ENCODE measurements around the gene VN1R5. TPM values are rescaled to one million over a fixed set of nuclear protein-coding genes. Genes with fewer than 3 reads are reported as not detected.

Gene VN1R5
- total RNA-seq, 1 experiment from 2014 or later, result not detected

GRCh38 chr1:247273013-247273412, 17.1 kb downstream of the VN1R5 start:
- no peak overlapping the region for H2AFZ ChIP-seq (ENCODE audit: low read length)
- no peak overlapping the region for H2AK5ac ChIP-seq (ENCODE audit: insufficient read length, low read length)

More at GRCh38 chr1:247273013-247273412, 17.1 kb downstream of the VN1R5 start:
- no peak overlapping the region for H3K27ac ChIP-seq (ENCODE audit: insufficient read length, low read depth, low read length)
- H4K5ac ChIP-seq (ENCODE audit: insufficient read length, low read depth, low read length), result no peak overlapping the region
- H3K56ac ChIP-seq (ENCODE audit: insufficient read length, low read depth, low read length), result no peak overlapping the region
- WGBS (ENCODE audit: extremely low coverage, insufficient read length, low lambda C conversion rate), result no CpG with 5 or more reads among the region's 1 CpG
- H3K27me3 Mint-ChIP-seq (ENCODE audit: low read depth), result no peaks in the 10 kb centered on the region; the same call in 1 of the 2 replicates
- DNase-seq, result no peak
- no peak overlapping the region for H2BK12ac ChIP-seq (ENCODE audit: insufficient read length, low read depth, low read length)
- H4K20me1 ChIP-seq (ENCODE audit: control insufficient read depth, insufficient read depth, insufficient read length), result no peaks in the 10 kb centered on the region
- TF ChIP-seq CTCF (conservative IDR thresholded peaks at IDR 0.05), result no peak
- H3K79me1 ChIP-seq (ENCODE audit: insufficient read depth, low read depth, low read length, poor library complexity, severe bottlenecking), result no peaks in the 10 kb centered on the region
- no peak overlapping the region for H4K91ac ChIP-seq (ENCODE audit: insufficient read length, low read depth, low read length)
- H3K23me2 ChIP-seq (ENCODE audit: insufficient read length, low read depth, low read length, poor library complexity, severe bottlenecking), result no peaks in the 10 kb centered on the region
- no peak overlapping the region for H2BK15ac ChIP-seq (ENCODE audit: low read depth, low read length)
- H3K4ac ChIP-seq (ENCODE audit: low read depth, low read length), result no peak overlapping the region
- no peak overlapping the region for H3T11ph ChIP-seq (ENCODE audit: low read length)
- no peak overlapping the region for H4K8ac ChIP-seq (replicated peaks; ENCODE audit: insufficient read length, low read depth, low read length)
- H3K4me1 ChIP-seq (ENCODE audit: insufficient read depth, low read length), result no peaks in the 10 kb centered on the region; the same call in 1 of the 2 replicates
- no peak overlapping the region for H3K18ac ChIP-seq (ENCODE audit: insufficient read length, low read depth, low read length)
- no peak overlapping the region for H3K23ac ChIP-seq (ENCODE audit: insufficient read length, low read depth, low read length)
- H3K9ac ChIP-seq (ENCODE audit: extremely low read depth, insufficient read length, low read length), result no peak overlapping the region
- no peak overlapping the region; the same call in 1 of the 2 replicates for H3K14ac ChIP-seq (ENCODE audit: insufficient read depth, low read length)
- H3K4me1 Mint-ChIP-seq, result peaks cover 4% of the 10 kb centered on the region in 2 experiments; a peak in 2 of 4 replicates
- peaks cover 8 to 16% (median 11%) of the 10 kb centered on the region in 3 experiments for H3K36me3 Mint-ChIP-seq (ENCODE audit: insufficient read depth in 1 of 3, low read depth in 3 of 3)
- no peak overlapping the region for H2BK5ac ChIP-seq (ENCODE audit: insufficient read length, low read length)
- peaks cover 22 to 25% of the 10 kb centered on the region in 2 experiments for H3K9me3 Mint-ChIP-seq
- no peak overlapping the region for H2BK20ac ChIP-seq (ENCODE audit: low read depth, low read length, poor library complexity, severe bottlenecking)
- H3K9me3 ChIP-seq (ENCODE audit: control insufficient read depth, low read depth, low read length), result peaks cover 7% of the 10 kb centered on the region
- H3K4me3 Mint-ChIP-seq, result no peak overlapping the region
- H3K27me3 ChIP-seq (ENCODE audit: insufficient read depth, low read length), result no peaks in the 10 kb centered on the region
- no peak overlapping the region for H3K27ac Mint-ChIP-seq
- H2BK120ac ChIP-seq (ENCODE audit: low read depth, low read length, poor library complexity, severe bottlenecking), result no peak overlapping the region
- H3K4me2 ChIP-seq (ENCODE audit: insufficient read depth, insufficient read length, low read length), result no peak overlapping the region
- no peaks in the 10 kb centered on the region for H3K79me2 ChIP-seq (ENCODE audit: insufficient read depth, low read length)
